ENCODE data around the gene PAK5.

DNA sequence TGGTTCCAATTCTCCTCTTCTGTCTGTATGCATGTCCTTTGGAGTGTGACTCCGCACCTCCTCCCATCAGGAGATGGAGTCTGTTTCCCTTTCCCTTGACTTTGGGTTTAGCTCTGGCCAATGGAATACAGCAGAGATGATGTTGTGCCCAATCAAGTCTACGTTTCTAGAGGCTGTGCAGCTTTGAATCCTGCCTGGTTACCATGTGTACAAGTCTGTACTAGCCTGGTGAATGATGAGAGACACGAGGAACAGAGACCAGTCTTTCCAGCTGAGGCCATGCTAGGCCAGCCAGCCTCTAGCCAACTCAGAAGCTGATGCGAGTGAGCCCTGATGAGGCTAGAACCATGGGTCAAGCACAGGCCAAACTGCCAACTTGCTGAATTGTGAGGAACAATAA is 241.3 kb downstream of the PAK5 start:
- TF ChIP-seq EP300 (IDR thresholded peaks at IDR 0.05) (no peak), POLR2A (IDR thresholded peaks at IDR 0.05) (no peak)
- TF ChIP-seq, protein P1, sequence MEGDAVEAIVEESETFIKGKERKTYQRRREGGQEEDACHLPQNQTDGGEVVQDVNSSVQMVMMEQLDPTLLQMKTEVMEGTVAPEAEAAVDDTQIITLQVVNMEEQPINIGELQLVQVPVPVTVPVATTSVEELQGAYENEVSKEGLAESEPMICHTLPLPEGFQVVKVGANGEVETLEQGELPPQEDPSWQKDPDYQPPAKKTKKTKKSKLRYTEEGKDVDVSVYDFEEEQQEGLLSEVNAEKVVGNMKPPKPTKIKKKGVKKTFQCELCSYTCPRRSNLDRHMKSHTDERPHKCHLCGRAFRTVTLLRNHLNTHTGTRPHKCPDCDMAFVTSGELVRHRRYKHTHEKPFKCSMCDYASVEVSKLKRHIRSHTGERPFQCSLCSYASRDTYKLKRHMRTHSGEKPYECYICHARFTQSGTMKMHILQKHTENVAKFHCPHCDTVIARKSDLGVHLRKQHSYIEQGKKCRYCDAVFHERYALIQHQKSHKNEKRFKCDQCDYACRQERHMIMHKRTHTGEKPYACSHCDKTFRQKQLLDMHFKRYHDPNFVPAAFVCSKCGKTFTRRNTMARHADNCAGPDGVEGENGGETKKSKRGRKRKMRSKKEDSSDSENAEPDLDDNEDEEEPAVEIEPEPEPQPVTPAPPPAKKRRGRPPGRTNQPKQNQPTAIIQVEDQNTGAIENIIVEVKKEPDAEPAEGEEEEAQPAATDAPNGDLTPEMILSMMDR (IDR thresholded peaks at IDR 0.05) = no peak
